Loucy (cell line): ENCODE measurements around the gene LZTS3.
A peak's percentile ranks its signal among the peaks of the same experiment; 100 is the strongest.

ENCODE experiments used
- H2AFZ ChIP-seq: fragments of 200-600 bp; sonication (generic); 2 replicates; pipeline ENCODE4 v1.6.0; 2016; ENCODE audit warnings: antibody characterized with exemption, mild to moderate bottlenecking, low read length, moderate library complexity
- H3F3A ChIP-seq: fragments of 200-600 bp; 2 replicates; pipeline ENCODE4 v1.6.0; 2016; ENCODE audit warnings: antibody characterized with exemption, low read depth, mild to moderate bottlenecking
- H3K27me3 ChIP-seq: fragments of 200-600 bp; sonication (generic); 2 replicates; pipeline ENCODE4 v1.6.1; 2014; ENCODE audit warnings: low read length, mild to moderate bottlenecking; ENCODE audit not compliant: insufficient read depth, poor library complexity, severe bottlenecking
- H3K36me3 ChIP-seq: fragments of 200-600 bp; sonication (generic); 2 replicates; pipeline ENCODE4 v1.6.1; 2016; ENCODE audit warnings: low read length; ENCODE audit not compliant: insufficient read depth
- H3K4me1 ChIP-seq: fragments of 200-600 bp; sonication (generic); 2 replicates; pipeline ENCODE4 v1.5.1; 2014; ENCODE audit warnings: low read length, mild to moderate bottlenecking; ENCODE audit not compliant: insufficient read depth, poor library complexity, severe bottlenecking
- H3K4me2 ChIP-seq: fragments of 200-600 bp; sonication (generic); 2 replicates; pipeline ENCODE4 v1.6.0; 2014; ENCODE audit warnings: antibody characterized with exemption, low read length, low read depth, mild to moderate bottlenecking; ENCODE audit not compliant: poor library complexity, severe bottlenecking
- H3K4me3 ChIP-seq: fragments of 200-600 bp; sonication (generic); 2 replicates; pipeline ENCODE4 v1.5.1; 2014; ENCODE audit warnings: low read length, mild to moderate bottlenecking, mixed read lengths; ENCODE audit not compliant: poor library complexity, severe bottlenecking
- H3K79me2 ChIP-seq: fragments of 200-600 bp; sonication (generic); 2 replicates; pipeline ENCODE4 v1.6.1; 2014; ENCODE audit warnings: low read length; ENCODE audit not compliant: insufficient read depth
- H3K9ac ChIP-seq: fragments of 200-600 bp; sonication (generic); 2 replicates; pipeline ENCODE4 v1.6.0; 2014; ENCODE audit warnings: mild to moderate bottlenecking, low read depth, low read length, moderate library complexity; ENCODE audit not compliant: poor library complexity, severe bottlenecking
- H3K9me2 ChIP-seq: fragments of 200-600 bp; sonication (generic); replicated peaks from 2 replicates; pipeline ENCODE4 v1.6.1; 2016; ENCODE audit warnings: low read depth, low read length, mixed read lengths
- H3K9me3 ChIP-seq: fragments of 200-600 bp; sonication (generic); 2 replicates; pipeline ENCODE4 v1.6.1; 2014; ENCODE audit warnings: mild to moderate bottlenecking, antibody characterized with exemption, low read length, low read depth; ENCODE audit not compliant: insufficient read depth
- H4K20me1 ChIP-seq: fragments of 200-600 bp; sonication (generic); 2 replicates; pipeline ENCODE4 v1.6.0; 2014; ENCODE audit warnings: antibody characterized with exemption, low read length, mild to moderate bottlenecking; ENCODE audit not compliant: insufficient read depth, poor library complexity, severe bottlenecking
- CTCF ChIP-seq: fragments of 200-600 bp; sonication (generic); conservative IDR thresholded peaks from 2 replicates; pipeline ENCODE4 v1.5.1; 2014; ENCODE audit warnings: mild to moderate bottlenecking, antibody characterized with exemption, low read length
- EZH2phosphoT487 ChIP-seq: fragments of 200-600 bp; IDR thresholded peaks from 2 replicates; pipeline ENCODE4 v1.6.1; 2018; ENCODE audit warnings: antibody characterized with exemption, mild to moderate bottlenecking, moderate library complexity, borderline replicate concordance

LZTS3 gene

GRCh38 chr20:3209257-3209945, 36.1 kb upstream of the LZTS3 start, which contains the start of gene ITPA:
Gene ITPA, plus strand, starts transcription at chr20:3209498. Its CDS starts 54 bp downstream, at chr20:3209552.
- Histone ChIP-seq H3F3A (no peaks in the 10 kb centered on the region), H3K4me3 (peak within 1 kb of the TSS; percentile 90), H3K79me2 (peaks cover 33% of the 10 kb centered on the region), H3K4me1 (peaks cover 18% of the 10 kb centered on the region), H4K20me1 (no peaks in the 10 kb centered on the region), H3K4me2 (peak within 1 kb of the TSS; percentile 100), H3K36me3 (no peaks in the 10 kb centered on the region), H3K27me3 (no peaks in the 10 kb centered on the region), H3K9ac (peak within 1 kb of the TSS; percentile 88), H3K9me3 (no peaks in the 10 kb centered on the region), H2AFZ (peak within 1 kb of the TSS; percentile 97), H3K9me2 (no peaks in the 10 kb centered on the region)
- TF ChIP-seq CTCF (no peak), EZH2phosphoT487 (no peak)

GRCh38 chr20:3208786-3209256, 35.5 kb upstream of the LZTS3 start:
- no peaks in the 10 kb centered on the region for H3K9me3 ChIP-seq
- peaks cover 3% of the 10 kb centered on the region for H4K20me1 ChIP-seq
- no peaks in the 10 kb centered on the region for H3K27me3 ChIP-seq
- peak overlapping the region; percentile 90 for H3K4me3 ChIP-seq
- H3K9ac ChIP-seq, result peak overlapping the region; percentile 88
- peak overlapping the region; percentile 97 for H2AFZ ChIP-seq
- TF ChIP-seq CTCF (no peak), EZH2phosphoT487 (no peak)
- H3K79me2 ChIP-seq, result peaks cover 37% of the 10 kb centered on the region
- no peaks in the 10 kb centered on the region for H3K36me3 ChIP-seq
- H3F3A ChIP-seq, result no peaks in the 10 kb centered on the region
- H3K4me1 ChIP-seq, result peaks cover 18% of the 10 kb centered on the region
- H3K4me2 ChIP-seq, result peak overlapping the region; percentile 100
- no peaks in the 10 kb centered on the region for H3K9me2 ChIP-seq

- Histone ChIP-seq H2AFZ (peak within 1 kb of the TSS; percentile 95), H3K4me3 (peak within 1 kb of the TSS; percentile 98), H3K27me3 (no peaks in the 10 kb centered on the region), H3K36me3 (peaks cover 10% of the 10 kb centered on the region; the same call in 1 of the 2 replicates), H3K9me3 (no peaks in the 10 kb centered on the region), H3K79me2 (peaks cover 36% of the 10 kb centered on the region), H3K4me2 (peak within 1 kb of the TSS; percentile 99), H4K20me1 (peaks cover 15% of the 10 kb centered on the region), H3F3A (no peaks in the 10 kb centered on the region), H3K4me1 (peaks cover 23% of the 10 kb centered on the region), H3K9ac (peak within 1 kb of the TSS; percentile 97), H3K9me2 (no peaks in the 10 kb centered on the region)
- TF ChIP-seq EZH2phosphoT487, result no peak
- TF ChIP-seq CTCF, result no peak
Measured at GRCh38 chr20:3204124-3204794, 30.9 kb upstream of the LZTS3 start, which contains the start of gene DDRGK1. Gene DDRGK1, minus strand, starts transcription at chr20:3204682. Its CDS starts 55 bp downstream, at chr20:3204627.
